Fibroblast of villous mesenchyme (primary cell): Measurements from ENCODE around the gene ABTB1. TPM values are rescaled to one million over a fixed set of nuclear protein-coding genes. Genes with fewer than 3 reads are reported as not detected.
A peak's percentile ranks its signal among the peaks of the same experiment; 100 is the strongest.

Experiments used
- DNase-seq: peaks from one replicate; pipeline ENCODE4 v3.0.0-alpha.2; 2010; ENCODE audit warnings: low read depth
- H3K4me3 ChIP-seq: 2 replicates; pipeline ENCODE4 v1.5.1; 2011; ENCODE audit warnings: low read depth, mild to moderate bottlenecking, low read length
- total RNA-seq: library from RNA; depleted of rRNA; stranded (reverse); fragments of >200 nt; gene quantifications from 2 replicates; pipeline ENCODE4 v1.2.3, GENCODE V29; 2012
- TF ChIP-seq, protein P1 (sequence below): IDR thresholded peaks from 2 replicates; pipeline ENCODE4 v1.5.1; 2012; ENCODE audit warnings: low read depth, mild to moderate bottlenecking, low read length; ENCODE audit not compliant: insufficient read depth

The ABTB1 gene
- total RNA-seq, 1 donor, result 3.5 TPM

DNA sequence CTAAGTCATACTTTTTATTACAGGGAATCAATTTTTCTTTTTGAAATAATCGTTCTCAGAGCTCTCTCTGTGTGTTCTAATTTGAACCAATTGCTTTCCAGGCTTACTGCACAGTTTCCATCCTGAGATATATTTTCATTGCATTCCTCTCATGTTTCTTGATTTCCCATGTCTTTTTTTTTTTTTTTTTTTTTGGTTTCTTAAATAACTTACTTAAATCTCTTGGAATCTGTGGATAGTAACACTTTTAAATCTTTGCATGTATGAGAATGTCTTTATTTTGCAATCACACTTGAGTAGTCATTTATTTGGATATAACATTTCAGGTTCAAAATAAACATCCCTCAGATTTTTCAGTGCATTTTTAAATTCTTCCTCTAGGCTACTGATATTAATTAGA lies 14.5 kb upstream of the ABTB1 start:
- peak; percentile 14 for DNase-seq
- TF ChIP-seq, protein P1, sequence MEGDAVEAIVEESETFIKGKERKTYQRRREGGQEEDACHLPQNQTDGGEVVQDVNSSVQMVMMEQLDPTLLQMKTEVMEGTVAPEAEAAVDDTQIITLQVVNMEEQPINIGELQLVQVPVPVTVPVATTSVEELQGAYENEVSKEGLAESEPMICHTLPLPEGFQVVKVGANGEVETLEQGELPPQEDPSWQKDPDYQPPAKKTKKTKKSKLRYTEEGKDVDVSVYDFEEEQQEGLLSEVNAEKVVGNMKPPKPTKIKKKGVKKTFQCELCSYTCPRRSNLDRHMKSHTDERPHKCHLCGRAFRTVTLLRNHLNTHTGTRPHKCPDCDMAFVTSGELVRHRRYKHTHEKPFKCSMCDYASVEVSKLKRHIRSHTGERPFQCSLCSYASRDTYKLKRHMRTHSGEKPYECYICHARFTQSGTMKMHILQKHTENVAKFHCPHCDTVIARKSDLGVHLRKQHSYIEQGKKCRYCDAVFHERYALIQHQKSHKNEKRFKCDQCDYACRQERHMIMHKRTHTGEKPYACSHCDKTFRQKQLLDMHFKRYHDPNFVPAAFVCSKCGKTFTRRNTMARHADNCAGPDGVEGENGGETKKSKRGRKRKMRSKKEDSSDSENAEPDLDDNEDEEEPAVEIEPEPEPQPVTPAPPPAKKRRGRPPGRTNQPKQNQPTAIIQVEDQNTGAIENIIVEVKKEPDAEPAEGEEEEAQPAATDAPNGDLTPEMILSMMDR, result no peak
- H3K4me3 ChIP-seq, result no peak overlapping the region

DNA sequence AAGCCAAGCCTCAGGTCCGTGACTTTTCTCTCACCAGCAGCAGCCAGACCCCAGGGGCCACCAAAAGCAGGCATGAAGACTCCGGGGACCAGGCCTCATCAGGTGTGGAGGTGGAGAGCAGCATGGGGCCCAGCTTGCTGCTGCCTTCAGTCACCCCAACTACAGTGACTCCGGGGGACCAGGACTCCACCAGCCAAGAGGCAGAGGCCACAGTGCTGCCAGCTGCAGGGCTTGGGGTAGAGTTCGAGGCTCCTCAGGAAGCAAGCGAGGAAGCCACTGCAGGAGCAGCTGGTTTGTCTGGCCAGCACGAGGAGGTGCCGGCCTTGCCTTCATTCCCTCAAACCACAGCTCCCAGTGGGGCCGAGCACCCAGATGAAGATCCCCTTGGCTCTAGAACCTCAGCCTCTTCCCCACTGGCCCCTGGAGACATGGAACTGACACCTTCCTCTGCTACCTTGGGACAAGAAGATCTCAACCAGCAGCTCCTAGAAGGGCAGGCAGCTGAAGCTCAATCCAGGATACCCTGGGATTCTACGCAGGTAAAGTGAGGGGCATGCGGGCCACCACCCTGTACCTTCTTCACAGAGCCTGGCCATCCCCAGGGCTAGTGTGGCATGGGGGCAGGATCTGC lies 12.0 kb upstream of the ABTB1 start:
- TF ChIP-seq, protein P1, result no peak
- DNase-seq, result no peak
- H3K4me3 ChIP-seq, result no peak overlapping the region

DNA sequence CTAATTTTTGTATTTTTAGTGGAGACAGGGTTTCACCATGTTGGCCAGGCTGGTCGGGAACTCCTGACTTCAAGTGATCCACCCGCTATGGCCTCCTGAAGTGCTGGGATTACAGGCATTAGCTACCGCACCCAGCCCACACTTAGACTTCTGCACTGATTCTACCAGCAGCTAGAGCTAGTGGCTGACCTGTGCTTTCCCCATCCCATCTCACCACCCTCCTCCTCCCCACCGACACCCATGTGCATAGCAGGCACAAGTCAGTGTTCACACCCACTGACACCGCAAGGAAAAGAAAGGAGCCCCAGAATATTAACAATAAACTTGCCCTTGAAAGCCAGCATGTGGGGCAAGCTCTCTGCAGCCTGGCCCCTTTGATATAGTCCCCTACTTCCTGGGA lies 11.2 kb upstream of the ABTB1 start:
- no peak for DNase-seq
- TF ChIP-seq, protein P1, result no peak
- H3K4me3 ChIP-seq, result no peak overlapping the region

DNA sequence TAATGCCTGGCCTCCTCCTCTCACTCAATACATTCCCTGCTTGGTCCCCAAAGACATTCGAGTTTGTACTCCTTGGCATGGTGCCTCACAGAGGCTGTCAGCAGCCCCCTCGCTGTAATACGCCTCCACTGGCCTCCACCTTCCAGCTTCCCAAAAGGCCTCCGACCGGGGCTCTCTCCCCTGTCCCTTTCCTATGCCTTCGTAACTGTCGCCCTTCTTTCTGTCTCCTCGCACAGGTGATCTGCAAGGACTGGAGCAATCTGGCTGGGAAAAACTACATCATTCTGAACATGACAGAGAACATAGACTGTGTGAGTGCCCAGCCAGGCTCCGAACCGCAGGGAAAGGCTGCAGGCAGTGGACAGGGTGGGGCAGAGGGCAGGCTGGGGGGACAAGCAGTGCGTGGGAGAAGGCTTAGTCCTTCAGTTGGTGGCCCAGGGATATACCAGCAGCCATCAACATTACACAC lies 10.7 kb upstream of the ABTB1 start:
- TF ChIP-seq, protein P1, result no peak
- H3K4me3 ChIP-seq, result no peak overlapping the region
- no peak for DNase-seq

DNA sequence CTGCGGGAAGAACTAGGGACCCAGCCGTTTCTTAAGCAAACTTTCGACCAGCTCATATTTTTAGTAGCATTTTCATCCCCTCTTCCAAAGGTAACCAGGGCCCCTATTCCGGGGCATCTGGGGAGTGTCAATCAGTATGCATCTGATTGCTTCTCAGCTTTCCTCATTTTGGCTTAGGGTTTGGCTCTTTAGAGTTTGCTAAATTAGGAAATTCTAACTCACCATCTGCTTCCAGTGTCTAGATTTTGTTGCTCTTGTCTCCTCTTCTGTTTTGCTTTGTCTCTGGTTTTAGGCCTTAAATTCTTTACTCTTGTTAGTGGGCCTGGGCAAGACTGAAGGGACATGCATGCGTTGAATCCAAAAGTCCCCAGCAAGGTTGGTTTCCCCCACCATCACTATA lies 9.6 kb upstream of the ABTB1 start:
- no peak for DNase-seq
- TF ChIP-seq, protein P1, result no peak

DNA sequence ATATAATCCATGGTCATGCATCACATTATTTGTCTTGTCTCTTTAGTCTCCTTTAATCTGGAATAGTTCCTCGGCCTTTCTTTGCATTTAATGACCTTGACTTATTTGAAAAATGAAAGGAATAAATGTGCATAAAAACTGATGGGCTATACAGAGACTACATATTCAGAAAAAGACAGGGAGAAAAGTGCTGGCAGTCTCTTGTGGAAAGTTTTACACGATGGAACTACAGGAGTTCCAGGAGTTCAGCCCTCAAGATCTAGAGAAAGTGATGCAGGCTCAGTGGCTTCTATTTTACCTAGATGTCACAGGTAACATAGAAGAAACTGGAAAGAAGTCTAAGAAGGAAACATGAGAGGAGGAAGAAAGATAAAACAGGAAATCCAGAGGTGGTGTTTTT lies 7.6 kb upstream of the ABTB1 start:
- no peak for DNase-seq
- no peak overlapping the region for H3K4me3 ChIP-seq
- TF ChIP-seq, protein P1, result no peak

More for the DNA sequence above, 9.6 kb upstream of the ABTB1 start:
- no peak overlapping the region for H3K4me3 ChIP-seq

DNA sequence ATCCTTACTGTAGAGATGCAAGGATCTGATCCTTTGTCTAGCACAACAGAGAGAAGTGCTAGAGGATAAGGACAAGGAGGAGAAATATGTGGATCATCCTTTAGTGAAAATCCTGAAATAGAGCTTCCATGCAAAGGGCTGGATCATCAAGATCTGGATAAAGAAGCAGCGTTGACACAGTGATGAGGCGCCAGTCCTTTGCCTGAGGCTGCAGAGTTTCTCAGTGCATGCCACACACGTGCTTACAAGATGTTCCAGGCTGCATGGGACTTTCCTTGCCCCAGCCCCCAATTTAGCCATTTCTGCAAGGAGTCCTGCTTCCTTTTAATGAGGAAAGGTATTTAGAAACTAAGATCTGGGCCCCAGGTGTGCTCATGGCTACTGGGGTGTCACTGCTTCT lies 7.2 kb upstream of the ABTB1 start:
- no peak overlapping the region for H3K4me3 ChIP-seq
- DNase-seq, result no peak
- TF ChIP-seq, protein P1, result no peak
